Smooth muscle cell (in vitro differentiated cells): ENCODE data around the gene ZFAND2A. TPM values are rescaled to one million over a fixed set of nuclear protein-coding genes. Genes with fewer than 3 reads are reported as not detected.
"Not testable (repeated sequence)": the region's sequence is repeated elsewhere in the genome, so short reads cannot be mapped to it uniquely, and the experiment has no call there.

Experiments used
- DNase-seq: peaks from one replicate; lab custom pipeline; 2025; ENCODE audit not compliant: unreplicated experiment; lab: John Stamatoyannopoulos, UW
- H2AFZ ChIP-seq: fragments of 200-600 bp; sonication (generic); 2 replicates; pipeline ENCODE4 v1.6.0; 2016; ENCODE audit warnings: antibody characterized with exemption, low read depth, mild to moderate bottlenecking
- H3F3A ChIP-seq: fragments of 200-600 bp; sonication (generic); 2 replicates; pipeline ENCODE4 v1.6.0; 2017; ENCODE audit warnings: antibody characterized with exemption, low read depth
- H3K27ac ChIP-seq: fragments of 200-600 bp; sonication (generic); 2 replicates; pipeline ENCODE4 v1.5.1; 2016; ENCODE audit warnings: low read depth, mild to moderate bottlenecking
- H3K27me3 ChIP-seq: fragments of 200-600 bp; sonication (generic); 2 replicates; pipeline ENCODE4 v1.6.1; 2016; ENCODE audit warnings: low read depth, mild to moderate bottlenecking
- H3K36me3 ChIP-seq: fragments of 200-600 bp; sonication (generic); 2 replicates; pipeline ENCODE4 v1.5.1; 2016; ENCODE audit warnings: low read depth
- H3K4me1 ChIP-seq: fragments of 200-600 bp; sonication (generic); 2 replicates; pipeline ENCODE4 v1.5.1; 2016; ENCODE audit warnings: low read depth
- H3K4me2 ChIP-seq: fragments of 200-600 bp; sonication (generic); 2 replicates; pipeline ENCODE4 v1.6.0; 2016; ENCODE audit warnings: mild to moderate bottlenecking
- H3K4me3 ChIP-seq: fragments of 200-600 bp; sonication (generic); 2 replicates; pipeline ENCODE4 v1.5.1; 2016; ENCODE audit warnings: mild to moderate bottlenecking
- H3K79me2 ChIP-seq: fragments of 200-600 bp; sonication (generic); 2 replicates; pipeline ENCODE4 v1.6.0; 2016; ENCODE audit warnings: low read depth, mild to moderate bottlenecking
- H3K9ac ChIP-seq: fragments of 200-600 bp; sonication (generic); 2 replicates; pipeline ENCODE4 v1.6.0; 2016; ENCODE audit warnings: low read depth
- H3K9me3 ChIP-seq: fragments of 200-600 bp; sonication (generic); replicated peaks from 2 replicates; pipeline ENCODE4 v1.5.1; 2016; ENCODE audit warnings: low read depth
- H4K20me1 ChIP-seq: fragments of 200-600 bp; sonication (generic); 2 replicates; pipeline ENCODE4 v1.6.0; 2016; ENCODE audit warnings: low read depth
- CTCF ChIP-seq: fragments of 200-600 bp; sonication (generic); IDR thresholded peaks from 2 replicates; pipeline ENCODE4 v1.5.1; 2017; ENCODE audit warnings: borderline replicate concordance, mild to moderate bottlenecking, antibody characterized with exemption; ENCODE audit not compliant: insufficient read depth, poor library complexity, severe bottlenecking
- WGBS: methylation state at CpG from one replicate; pipeline ENCODE4 v1.1.7; 2016; ENCODE audit warnings: low lambda C conversion rate; 5-methylcytosine and 5-hydroxymethylcytosine counted together
- polyA plus RNA-seq: library from polyadenylated mRNA; unstranded; fragments of >200 nt; fragmentation: Nextera tagmentation; extraction: Ambion mirVana; gene quantifications from 2 replicates; pipeline ENCODE4 v1.2.1, GENCODE V29; 2016
- total RNA-seq: library from RNA; depleted of rRNA; stranded (reverse); fragments of >200 nt; gene quantifications from 2 replicates; pipeline ENCODE4 v1.2.3, GENCODE V29; 2014

Gene ZFAND2A
- total and polyA plus RNA-seq, 2 experiments from 2014 or later, result 16.2 to 29.9 TPM

GRCh38 chr7:1151156-1151555 lies 8.8 kb downstream of the ZFAND2A start:
- Histone ChIP-seq H3K36me3 (no peaks in the 10 kb centered on the region), H3K79me2 (peaks cover 7% of the 10 kb centered on the region), H3K4me2 (no peak overlapping the region), H2AFZ (no peak overlapping the region), H3F3A (no peaks in the 10 kb centered on the region), H3K9ac (no peak overlapping the region), H3K4me3 (no peak overlapping the region), H3K4me1 (no peaks in the 10 kb centered on the region), H3K27me3 (no peaks in the 10 kb centered on the region), H4K20me1 (peaks cover 4% of the 10 kb centered on the region), H3K27ac (no peak overlapping the region), H3K9me3 (no peaks in the 10 kb centered on the region)
- TF ChIP-seq CTCF, result no peak
- WGBS, result 99% methylated on average over 13 of the region's 13 CpGs
- DNase-seq, result no peak

- H3K4me2 ChIP-seq, result no peak overlapping the region
- H3F3A ChIP-seq, result no peaks in the 10 kb centered on the region
- H3K27ac ChIP-seq, result no peak overlapping the region
- peaks cover 4% of the 10 kb centered on the region for H4K20me1 ChIP-seq
- WGBS, result 92% methylated on average over 9 of the region's 9 CpGs
- no peaks in the 10 kb centered on the region for H3K27me3 ChIP-seq
- H2AFZ ChIP-seq, result no peak overlapping the region
- peaks cover 4% of the 10 kb centered on the region for H3K79me2 ChIP-seq
- no peak overlapping the region for H3K9ac ChIP-seq
- no peak for TF ChIP-seq CTCF
- no peak for DNase-seq
- H3K9me3 ChIP-seq, result no peaks in the 10 kb centered on the region
- H3K4me3 ChIP-seq, result no peak overlapping the region
- no peaks in the 10 kb centered on the region for H3K4me1 ChIP-seq
- no peaks in the 10 kb centered on the region for H3K36me3 ChIP-seq
These were observed 9.5 kb downstream of the ZFAND2A start for GRCh38 chr7:1150400-1151002.

GRCh38 chr7:1149351-1149794 lies 10.6 kb downstream of the ZFAND2A start:
- Histone ChIP-seq H3K27ac (no peak overlapping the region), H3F3A (no peaks in the 10 kb centered on the region), H3K36me3 (no peaks in the 10 kb centered on the region), H3K4me1 (no peaks in the 10 kb centered on the region), H2AFZ (no peak overlapping the region), H3K79me2 (no peaks in the 10 kb centered on the region), H3K27me3 (no peaks in the 10 kb centered on the region), H3K4me3 (no peak overlapping the region), H4K20me1 (peaks cover under 1% of the 10 kb centered on the region), H3K9me3 (no peaks in the 10 kb centered on the region), H3K9ac (no peak overlapping the region), H3K4me2 (no peak overlapping the region)
- WGBS, result 97% methylated on average over 20 of the region's 20 CpGs
- no peak for TF ChIP-seq CTCF
- DNase-seq, result no peak

- not testable (repeated sequence) for H3K4me3 ChIP-seq, H3K79me2 ChIP-seq, H3K4me2 ChIP-seq, DNase-seq, H3K27me3 ChIP-seq, H3K9me3 ChIP-seq, H3F3A ChIP-seq, H2AFZ ChIP-seq, H3K9ac ChIP-seq, H4K20me1 ChIP-seq, H3K27ac ChIP-seq, H3K4me1 ChIP-seq, H3K36me3 ChIP-seq
- WGBS, result 97% methylated on average over 8 of the region's 12 CpGs
These were observed 12.1 kb downstream of the ZFAND2A start for GRCh38 chr7:1147873-1148272.
